Suppressor macrophage treated with lipopolysaccharide for 1 hour (primary cell): ENCODE results near the gene CDC42BPA.
"Not testable (repeated sequence)": the region's sequence is repeated elsewhere in the genome, so short reads cannot be mapped to it uniquely, and the experiment has no call there.

ENCODE experiments used
- DNase-seq, 3 donors: peaks; one replicate each; pipeline ENCODE4 v3.0.0-alpha.2; 2020 to 2022

Gene CDC42BPA

GRCh38 chr1:227190321-227190720 lies 128.0 kb downstream of the CDC42BPA start:
- no peak for DNase-seq

GRCh38 chr1:227185291-227185690 lies 133.0 kb downstream of the CDC42BPA start:
- DNase-seq: no peak

GRCh38 chr1:227182012-227182411 lies 136.3 kb downstream of the CDC42BPA start:
- no peak for DNase-seq

- DNase-seq: no peak
Observed at GRCh38 chr1:227175611-227176010, 142.7 kb downstream of the CDC42BPA start.

- DNase-seq: no peak
Observed at GRCh38 chr1:227174164-227174563, 144.1 kb downstream of the CDC42BPA start.

- no peak for DNase-seq
Observed at GRCh38 chr1:227170361-227171166, 147.7 kb downstream of the CDC42BPA start.

GRCh38 chr1:227169343-227169742 lies 148.9 kb downstream of the CDC42BPA start:
- no peak for DNase-seq

GRCh38 chr1:227167276-227168101 lies 150.8 kb downstream of the CDC42BPA start:
- peak; percentile 6 to 32 (median 15) for DNase-seq

- no peak for DNase-seq
Observed at GRCh38 chr1:227166559-227166958, 151.7 kb downstream of the CDC42BPA start.

GRCh38 chr1:227161470-227161869 lies 156.8 kb downstream of the CDC42BPA start:
- DNase-seq: no peak

- DNase-seq: no peak
Observed at GRCh38 chr1:227156520-227156919, 161.8 kb downstream of the CDC42BPA start.

- DNase-seq: no peak
Observed at GRCh38 chr1:227155688-227156087, 162.6 kb downstream of the CDC42BPA start.

GRCh38 chr1:227155004-227155403 lies 163.3 kb downstream of the CDC42BPA start:
- DNase-seq: no peak

- no peak for DNase-seq
Observed at GRCh38 chr1:227152525-227152924, 165.8 kb downstream of the CDC42BPA start.

GRCh38 chr1:227140376-227140775 lies 177.9 kb downstream of the CDC42BPA start:
- DNase-seq: no peak

GRCh38 chr1:227136210-227136820 lies 182.0 kb downstream of the CDC42BPA start:
- DNase-seq: no peak

- no peak for DNase-seq
Observed at GRCh38 chr1:227134686-227135314, 183.5 kb downstream of the CDC42BPA start.

- not testable (repeated sequence) for DNase-seq
Observed at GRCh38 chr1:227132695-227133094, 185.6 kb downstream of the CDC42BPA start.

GRCh38 chr1:227131193-227131592 lies 187.1 kb downstream of the CDC42BPA start:
- peak; percentile 14 to 26 (median 20) for DNase-seq

- no peak for DNase-seq
Observed at GRCh38 chr1:227127891-227128290, 190.4 kb downstream of the CDC42BPA start.

GRCh38 chr1:227125929-227126545 lies 192.3 kb downstream of the CDC42BPA start:
- DNase-seq: no peak

GRCh38 chr1:227124473-227124872 lies 193.8 kb downstream of the CDC42BPA start:
- no peak for DNase-seq

- no peak for DNase-seq
Observed at GRCh38 chr1:227120826-227121225, 197.5 kb downstream of the CDC42BPA start.
